Embryonic facial prominence (tissue), 1 donor: Measurements from ENCODE around the gene PRDM5.

Source experiments
- DNase-seq: peaks from one replicate; pipeline ENCODE4 v3.0.0-alpha.2; 2016; ENCODE audit errors: extremely low spot score

PRDM5 gene

GRCh38 chr4:120856294-120856693 lies 66.2 kb downstream of the PRDM5 start:
- DNase-seq: no peak

GRCh38 chr4:120855307-120856001 lies 67.1 kb downstream of the PRDM5 start:
- DNase-seq: no peak

- no peak for DNase-seq
These were observed 69.2 kb downstream of the PRDM5 start for GRCh38 chr4:120853161-120853935.

- DNase-seq: no peak
These were observed 72.4 kb downstream of the PRDM5 start for GRCh38 chr4:120850018-120850599.

DNA sequence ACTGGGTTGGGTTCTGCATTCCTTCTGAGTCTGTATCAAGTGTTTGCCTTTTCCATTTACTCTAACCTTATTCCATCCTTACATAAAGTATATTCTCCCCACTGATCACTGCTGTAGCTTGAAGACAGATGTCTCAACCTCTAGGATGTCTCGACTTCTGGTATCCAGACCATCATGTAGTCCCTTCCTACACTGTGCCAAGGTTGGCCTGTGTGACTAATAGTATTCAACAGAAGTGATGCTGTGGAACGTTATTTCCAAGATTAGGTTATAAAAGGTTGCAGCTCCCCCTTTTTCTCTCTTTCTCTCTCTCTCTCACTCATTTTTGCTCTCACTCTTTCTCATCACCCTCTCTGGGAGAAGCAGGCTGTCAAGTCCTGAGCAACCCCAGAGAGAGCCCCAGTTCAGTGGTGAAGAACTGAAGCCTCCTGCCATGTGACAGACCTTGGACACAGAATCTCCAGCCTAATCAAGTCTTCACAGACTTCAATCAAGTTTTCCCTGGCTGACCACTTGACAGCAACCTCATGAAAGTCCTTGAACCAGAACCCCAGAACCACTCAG lies 75.4 kb downstream of the PRDM5 start:
- DNase-seq: no peak

GRCh38 chr4:120844528-120844921 lies 78.0 kb downstream of the PRDM5 start:
- no peak for DNase-seq

GRCh38 chr4:120843849-120844527 lies 78.5 kb downstream of the PRDM5 start:
- DNase-seq: no peak

GRCh38 chr4:120842031-120842430 lies 80.5 kb downstream of the PRDM5 start:
- DNase-seq: no peak

GRCh38 chr4:120841580-120841979 lies 80.9 kb downstream of the PRDM5 start:
- DNase-seq: no peak

GRCh38 chr4:120839974-120840751 lies 82.4 kb downstream of the PRDM5 start:
- DNase-seq: no peak

DNA sequence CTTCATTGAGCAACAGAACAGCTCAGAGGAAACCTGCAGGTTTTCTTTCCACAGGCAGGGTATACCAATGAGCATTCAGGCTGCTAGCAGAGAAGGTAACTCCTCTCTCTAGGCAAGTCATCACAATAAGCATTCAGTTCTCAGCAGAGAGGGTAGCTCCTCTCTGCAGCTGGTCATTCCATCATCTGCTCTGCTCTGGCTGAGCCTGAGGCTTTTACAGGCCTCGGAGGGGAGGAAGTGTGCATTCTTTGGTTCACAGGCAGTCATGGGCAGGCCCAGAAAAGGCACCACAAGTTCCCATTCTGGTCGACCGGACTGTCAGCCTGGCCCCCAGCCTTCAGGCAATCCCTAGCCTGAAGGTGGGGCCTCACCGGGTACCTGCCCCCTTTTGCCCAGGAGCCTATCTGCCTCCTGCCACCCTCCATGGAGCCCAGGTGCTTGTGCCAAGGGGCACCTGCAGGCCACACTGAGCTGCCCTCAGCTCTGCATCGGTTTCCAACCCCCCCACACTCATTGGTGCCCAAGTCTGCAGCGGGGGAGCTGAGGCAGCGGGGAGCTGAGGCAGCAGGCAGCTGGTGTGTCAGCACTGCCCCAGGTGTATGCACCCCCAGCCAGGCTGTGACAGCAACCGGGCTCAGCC lies 83.1 kb downstream of the PRDM5 start:
- DNase-seq: no peak

GRCh38 chr4:120838784-120839183 lies 83.7 kb downstream of the PRDM5 start:
- no peak for DNase-seq

DNA sequence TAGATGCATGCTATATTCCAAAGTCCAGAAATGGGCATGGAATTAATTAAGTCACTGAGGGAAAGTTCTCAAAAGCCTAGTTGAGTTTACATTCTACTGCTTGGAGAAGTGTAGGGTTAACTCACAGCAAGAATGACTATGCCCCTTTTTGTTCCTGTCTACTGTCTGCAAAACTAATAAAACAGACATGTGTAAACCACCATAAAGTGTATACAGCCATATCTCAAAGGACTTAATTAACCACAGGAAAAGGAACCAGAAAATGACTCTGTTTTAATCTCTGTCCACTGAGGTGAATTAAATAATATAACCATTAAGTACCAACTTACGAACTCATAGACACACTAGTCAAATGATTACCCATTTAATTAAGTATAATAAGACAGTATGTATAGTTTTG lies 84.9 kb downstream of the PRDM5 start:
- no peak for DNase-seq

DNA sequence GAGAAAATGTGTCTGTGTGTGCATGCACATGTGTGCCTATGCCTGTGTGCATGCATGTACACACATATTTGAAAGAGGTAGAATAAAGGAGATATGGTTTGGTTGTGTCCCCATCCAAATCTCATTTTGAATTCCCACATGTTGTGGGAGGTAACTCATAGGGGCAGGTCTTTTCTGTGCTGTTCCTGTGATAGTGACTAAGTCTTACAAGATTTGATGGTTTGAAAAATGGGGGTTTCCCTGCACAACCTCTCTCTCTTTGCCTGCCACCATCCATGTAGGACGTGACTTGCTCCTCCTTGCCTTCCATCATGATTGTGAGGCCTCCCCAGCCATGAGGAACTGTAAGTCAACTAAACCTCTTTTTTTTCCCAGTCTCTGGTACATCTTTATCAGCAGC lies 87.2 kb downstream of the PRDM5 start:
- no peak for DNase-seq

GRCh38 chr4:120830204-120830603 lies 92.3 kb downstream of the PRDM5 start:
- DNase-seq: no peak

- DNase-seq: no peak
These were observed 93.3 kb downstream of the PRDM5 start for GRCh38 chr4:120829113-120829831.

DNA sequence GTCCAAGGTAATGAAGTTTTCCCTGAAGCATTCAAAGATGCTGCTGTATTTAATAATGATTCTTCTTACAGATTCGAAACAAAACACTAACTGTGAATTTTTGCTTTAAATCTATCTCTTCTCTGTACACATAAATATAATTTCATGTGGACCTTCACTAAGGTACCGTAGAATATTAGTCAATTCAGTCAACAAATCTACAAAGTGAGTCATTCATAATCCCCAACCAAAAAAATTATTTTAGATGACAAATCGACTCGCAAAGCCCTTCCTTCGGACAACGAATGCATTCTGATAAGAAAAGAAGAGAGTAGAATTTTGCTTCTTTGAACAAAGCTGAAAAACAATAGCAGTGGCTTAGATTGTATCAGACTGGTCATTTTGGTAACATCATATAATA lies 95.7 kb downstream of the PRDM5 start:
- no peak for DNase-seq

DNA sequence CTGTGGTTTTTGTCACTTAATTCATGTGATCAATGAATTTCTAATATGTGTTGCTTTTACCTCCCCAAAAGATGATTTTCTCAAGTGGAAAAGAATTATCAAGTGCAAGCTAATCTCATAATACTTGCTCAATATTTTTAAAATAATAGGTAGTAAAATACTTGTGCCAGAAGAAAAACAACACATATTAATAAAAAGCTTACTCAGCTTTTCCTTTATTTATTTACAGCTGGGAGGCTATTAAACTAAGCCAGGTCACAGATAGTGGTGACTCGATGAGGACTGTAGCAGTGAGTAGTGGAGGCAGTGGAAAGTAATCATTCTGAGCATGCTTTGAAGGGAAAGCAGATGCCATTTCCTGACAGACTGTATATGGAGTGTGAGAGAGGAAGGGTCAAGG lies 96.1 kb downstream of the PRDM5 start:
- DNase-seq: no peak

GRCh38 chr4:120824946-120825345 lies 97.6 kb downstream of the PRDM5 start:
- no peak for DNase-seq

- no peak for DNase-seq
These were observed 100.5 kb downstream of the PRDM5 start for GRCh38 chr4:120821977-120822376.
